HEK293 (cell line): ENCODE results near the gene HERC2.

Experiments
- CTCF ChIA-PET: fragments of 350-600 bp; formaldehyde crosslinking; extraction: SDS; loops from one replicate; lab custom pipeline; 2021; ENCODE audit warnings: antibody characterized with exemption; lab: Yijun Ruan, JAX
- POLR2A ChIA-PET: fragments of 300-600 bp; formaldehyde crosslinking; extraction: SDS; loops from one replicate; lab custom pipeline; 2020; ENCODE audit warnings: antibody characterized with exemption, inconsistent platforms; lab: Yijun Ruan, JAX
- H3K27ac ChIP-seq: fragments of 200-500 bp; sonication (Bioruptor generic); 2 replicates; pipeline ENCODE4 v1.5.1; 2014; ENCODE audit warnings: low read depth, low read length, control low read depth, inconsistent platforms; ENCODE audit errors: extremely low read depth
- H3K36me3 ChIP-seq, 2 experiments: fragments of 200-500 bp in 1 of 2; sonication (Bioruptor generic) in 1 of 2; 1 replicate in 1 of 2; 2 replicates in 1 of 2; pipeline ENCODE4 v1.5.1; 2014 to 2017; ENCODE audit warnings: inconsistent platforms in 2 of 2, low read length in 2 of 2; ENCODE audit not compliant: control insufficient read depth in 2 of 2, insufficient read depth in 1 of 2
- H3K4me1 ChIP-seq: fragments of 200-500 bp; sonication (Bioruptor generic); 2 replicates; pipeline ENCODE4 v1.5.1; 2014; ENCODE audit warnings: mild to moderate bottlenecking, low read length, inconsistent platforms; ENCODE audit not compliant: control insufficient read depth, insufficient read depth
- H3K4me3 ChIP-seq: 2 replicates; pipeline ENCODE4 v1.5.1; 2011; ENCODE audit warnings: low read depth, mild to moderate bottlenecking, control low read depth, low read length, moderate library complexity
- H3K9me3 ChIP-seq: fragments of 200-500 bp; sonication (Bioruptor generic); 2 replicates; pipeline ENCODE4 v1.5.1; 2014; ENCODE audit warnings: low read depth, low read length, inconsistent platforms; ENCODE audit not compliant: control insufficient read depth, insufficient read depth
- EGR2 ChIP-seq: fragments of 450-650 bp; formaldehyde crosslinking; IDR thresholded peaks from 2 replicates; pipeline ENCODE4 v1.5.1; 2016; ENCODE audit warnings: low read depth, missing biosample characterization, missing genetic modification characterization
- KLF9 ChIP-seq: fragments of 450-650 bp; formaldehyde crosslinking; IDR thresholded peaks from 2 replicates; pipeline ENCODE4 v1.5.1; 2016; ENCODE audit warnings: missing biosample characterization, missing genetic modification characterization, low read depth
- SP2 ChIP-seq: fragments of 450-650 bp; formaldehyde crosslinking; IDR thresholded peaks from 2 replicates; pipeline ENCODE4 v1.5.1; 2016; ENCODE audit warnings: missing biosample characterization, missing genetic modification characterization
- SP7 ChIP-seq: fragments of 450-650 bp; formaldehyde crosslinking; IDR thresholded peaks from 2 replicates; pipeline ENCODE4 v1.5.1; 2016; ENCODE audit warnings: missing biosample characterization, missing genetic modification characterization
- ZBTB48 ChIP-seq: fragments of 450-650 bp; formaldehyde crosslinking; IDR thresholded peaks from 2 replicates; pipeline ENCODE4 v1.5.1; 2016; ENCODE audit warnings: missing biosample characterization, missing genetic modification characterization
- ZFHX2 ChIP-seq: fragments of 450-650 bp; formaldehyde crosslinking; conservative IDR thresholded peaks from 2 replicates; pipeline ENCODE4 v1.5.1; 2016; ENCODE audit warnings: missing biosample characterization, missing genetic modification characterization
- ZNF114 ChIP-seq: fragments of 450-650 bp; formaldehyde crosslinking; IDR thresholded peaks from 2 replicates; pipeline ENCODE4 v1.5.0; 2017; ENCODE audit warnings: missing biosample characterization, missing genetic modification characterization
- ZNF2 ChIP-seq: fragments of 450-650 bp; formaldehyde crosslinking; IDR thresholded peaks from 2 replicates; pipeline ENCODE4 v1.5.1; 2016; ENCODE audit warnings: missing biosample characterization, missing genetic modification characterization
- ZNF404 ChIP-seq: fragments of 450-650 bp; formaldehyde crosslinking; IDR thresholded peaks from 2 replicates; pipeline ENCODE4 v1.5.1; 2017; ENCODE audit warnings: missing biosample characterization, missing genetic modification characterization
- ZNF514 ChIP-seq: fragments of 450-650 bp; formaldehyde crosslinking; IDR thresholded peaks from 2 replicates; pipeline ENCODE4 v1.5.1; 2016; ENCODE audit warnings: missing biosample characterization, missing genetic modification characterization
- ZNF518A ChIP-seq: fragments of 450-650 bp; formaldehyde crosslinking; conservative IDR thresholded peaks from 2 replicates; pipeline ENCODE4 v1.5.1; 2016; ENCODE audit warnings: low read depth, missing biosample characterization, missing genetic modification characterization
- ZNF548 ChIP-seq: fragments of 450-650 bp; formaldehyde crosslinking; IDR thresholded peaks from 2 replicates; pipeline ENCODE4 v1.5.1; 2016; ENCODE audit warnings: missing biosample characterization, missing genetic modification characterization
- ZNF629 ChIP-seq: fragments of 450-650 bp; formaldehyde crosslinking; IDR thresholded peaks from 2 replicates; pipeline ENCODE4 v1.5.1; 2017; ENCODE audit warnings: missing biosample characterization, missing genetic modification characterization
- ZNF660 ChIP-seq: fragments of 450-650 bp; IDR thresholded peaks from 2 replicates; pipeline ENCODE4 v1.5.1; 2018; ENCODE audit warnings: missing biosample characterization, mild to moderate bottlenecking, missing genetic modification characterization
- ZSCAN4 ChIP-seq: fragments of 450-650 bp; formaldehyde crosslinking; IDR thresholded peaks from 2 replicates; pipeline ENCODE4 v1.5.1; 2017; ENCODE audit warnings: missing biosample characterization, missing genetic modification characterization
- TF ChIP-seq, protein P1 (sequence below): fragments of 450-650 bp; formaldehyde crosslinking; IDR thresholded peaks from 2 replicates; pipeline ENCODE4 v1.5.1; 2017; ENCODE audit warnings: missing biosample characterization, missing genetic modification characterization

The HERC2 gene

DNA sequence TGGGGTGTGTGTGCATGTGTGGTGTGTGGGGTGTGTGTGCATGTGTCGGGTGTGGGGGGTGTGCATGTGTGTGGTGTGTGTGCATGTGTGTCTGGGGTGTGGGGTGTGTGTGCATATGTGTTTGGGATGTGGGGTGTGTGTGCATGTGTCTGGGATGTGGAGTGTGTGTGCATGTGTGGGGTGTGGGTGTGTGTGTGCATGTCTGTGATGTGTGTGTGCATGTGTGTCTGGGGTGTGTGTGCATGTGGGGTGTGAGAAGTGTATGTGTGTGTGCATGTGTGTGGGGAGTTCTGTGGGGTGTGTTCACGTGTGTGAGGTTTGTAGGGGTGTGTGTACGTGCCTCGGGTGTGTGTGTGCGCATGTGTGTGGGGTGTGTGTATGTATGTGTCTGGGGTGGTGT lies 216.2 kb downstream of the HERC2 start:
- H3K4me1 ChIP-seq = no peaks in the 10 kb centered on the region
- POLR2A ChIA-PET = no interaction called here
- TF ChIP-seq ZNF660 (tag by site-specific recombination) (no peak), ZNF2 (tag by site-specific recombination) (no peak), ZNF404 (tag by site-specific recombination) (no peak), ZSCAN4 (tag by site-specific recombination) (peak; percentile 69; the same call in 1 of the 2 replicates), SP7 (tag by site-specific recombination) (no peak), ZNF548 (no peak)
- TF ChIP-seq, protein P1, sequence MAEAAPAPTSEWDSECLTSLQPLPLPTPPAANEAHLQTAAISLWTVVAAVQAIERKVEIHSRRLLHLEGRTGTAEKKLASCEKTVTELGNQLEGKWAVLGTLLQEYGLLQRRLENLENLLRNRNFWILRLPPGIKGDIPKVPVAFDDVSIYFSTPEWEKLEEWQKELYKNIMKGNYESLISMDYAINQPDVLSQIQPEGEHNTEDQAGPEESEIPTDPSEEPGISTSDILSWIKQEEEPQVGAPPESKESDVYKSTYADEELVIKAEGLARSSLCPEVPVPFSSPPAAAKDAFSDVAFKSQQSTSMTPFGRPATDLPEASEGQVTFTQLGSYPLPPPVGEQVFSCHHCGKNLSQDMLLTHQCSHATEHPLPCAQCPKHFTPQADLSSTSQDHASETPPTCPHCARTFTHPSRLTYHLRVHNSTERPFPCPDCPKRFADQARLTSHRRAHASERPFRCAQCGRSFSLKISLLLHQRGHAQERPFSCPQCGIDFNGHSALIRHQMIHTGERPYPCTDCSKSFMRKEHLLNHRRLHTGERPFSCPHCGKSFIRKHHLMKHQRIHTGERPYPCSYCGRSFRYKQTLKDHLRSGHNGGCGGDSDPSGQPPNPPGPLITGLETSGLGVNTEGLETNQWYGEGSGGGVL (tag by site-specific recombination) = no peak

DNA sequence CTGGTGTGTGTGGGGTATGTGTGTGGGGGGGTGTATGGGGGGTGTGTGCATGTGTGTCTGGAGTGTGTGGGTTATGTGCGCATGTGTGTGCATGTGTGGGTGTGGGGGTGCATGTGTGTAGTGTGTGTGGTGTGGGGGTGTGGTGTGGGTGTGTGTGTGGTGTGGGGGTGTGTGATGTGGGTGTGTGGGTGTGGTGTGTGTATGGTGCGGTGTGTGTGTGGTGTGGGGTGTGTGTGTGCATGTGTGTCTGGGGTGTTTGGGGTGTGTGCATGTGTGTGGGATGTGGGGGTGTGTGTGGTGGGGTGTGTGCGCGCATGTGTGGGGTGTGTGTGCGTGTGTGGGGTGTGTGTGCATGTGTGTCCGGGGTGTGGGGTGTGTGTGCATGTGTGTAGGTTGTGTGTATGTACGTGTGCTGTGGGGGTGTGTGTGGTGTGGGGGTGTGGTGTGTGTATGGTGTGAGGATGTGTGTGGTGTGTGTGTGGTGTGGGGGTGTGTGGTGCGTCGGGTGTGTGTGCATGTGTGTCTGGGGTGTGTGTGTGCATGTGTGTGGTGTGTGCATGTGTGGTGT lies 216.7 kb downstream of the HERC2 start:
- H3K36me3 ChIP-seq = no peaks in the 10 kb centered on the region
- no peaks in the 10 kb centered on the region for H3K4me1 ChIP-seq
- no peaks in the 10 kb centered on the region for H3K9me3 ChIP-seq
- H3K27ac ChIP-seq = no peak overlapping the region
- POLR2A ChIA-PET = no interaction called here
- no peak overlapping the region for H3K4me3 ChIP-seq
- no peak for TF ChIP-seq ZNF629 (tag by site-specific recombination)
- TF ChIP-seq ZFHX2 = peak; percentile 62
- peak; percentile 55; the same call in 1 of the 2 replicates for TF ChIP-seq EGR2
- TF ChIP-seq KLF9 (tag by site-specific recombination) = peak; percentile 71
- no peak for TF ChIP-seq ZNF114
- CTCF ChIA-PET = no interaction called here

More for the DNA sequence above, 216.2 kb downstream of the HERC2 start:
- CTCF ChIA-PET = no interaction called here
- Histone ChIP-seq H3K36me3 (peaks cover 0 to 4% of the 10 kb centered on the region in 2 experiments; a peak in 1 of 3 replicates), H3K27ac (no peak overlapping the region), H3K9me3 (no peaks in the 10 kb centered on the region), H3K4me3 (no peak overlapping the region)

DNA sequence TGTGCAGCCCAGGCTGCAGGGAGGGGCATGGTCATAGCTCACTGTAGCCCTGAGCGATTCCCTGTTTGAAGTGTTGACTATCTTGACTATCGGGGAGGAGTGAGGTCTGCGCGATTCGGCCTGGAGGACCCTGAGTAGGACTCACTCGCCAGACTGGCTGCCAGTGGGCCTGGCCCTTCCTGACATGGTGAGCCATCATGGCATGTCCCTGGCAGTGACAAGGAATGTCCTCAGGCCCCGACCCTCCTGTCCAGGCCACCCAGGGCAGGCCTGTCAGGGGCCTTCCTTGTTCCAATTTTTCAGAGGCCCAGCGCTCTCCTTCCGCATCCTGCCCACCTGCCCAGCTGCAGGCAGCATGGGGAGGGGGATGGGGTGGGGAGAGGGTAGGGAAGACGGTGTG lies 217.7 kb downstream of the HERC2 start:
- Histone ChIP-seq H3K9me3 (no peaks in the 10 kb centered on the region), H3K4me1 (no peaks in the 10 kb centered on the region), H3K36me3 (no peaks in the 10 kb centered on the region), H3K27ac (no peak overlapping the region), H3K4me3 (no peak overlapping the region)
- CTCF ChIA-PET = interaction anchor here (0.9 to 1.5 kb wide), 4 partner anchors 19 to 1045 kb away, joined by 3 to 4 read pairs (median 3); no protein-coding TSS in a partner anchor
- POLR2A ChIA-PET = no interaction called here
- TF ChIP-seq KLF9 (tag by site-specific recombination) = no peak
- TF ChIP-seq SP2 (tag by site-specific recombination) = no peak
- TF ChIP-seq ZBTB48 (tag by site-specific recombination) = no peak
- TF ChIP-seq ZNF518A (tag by site-specific recombination) = no peak
- TF ChIP-seq ZNF514 (tag by site-specific recombination) = no peak
